Measurements from ENCODE around the gene NPEPL1. TPM values are rescaled to one million over a fixed set of nuclear protein-coding genes. Genes with fewer than 3 reads are reported as not detected.
A peak's percentile ranks its signal among the peaks of the same experiment; 100 is the strongest.
"Not testable (repeated sequence)": the region's sequence is repeated elsewhere in the genome, so short reads cannot be mapped to it uniquely, and the experiment has no call there.

Gene NPEPL1, protein sequence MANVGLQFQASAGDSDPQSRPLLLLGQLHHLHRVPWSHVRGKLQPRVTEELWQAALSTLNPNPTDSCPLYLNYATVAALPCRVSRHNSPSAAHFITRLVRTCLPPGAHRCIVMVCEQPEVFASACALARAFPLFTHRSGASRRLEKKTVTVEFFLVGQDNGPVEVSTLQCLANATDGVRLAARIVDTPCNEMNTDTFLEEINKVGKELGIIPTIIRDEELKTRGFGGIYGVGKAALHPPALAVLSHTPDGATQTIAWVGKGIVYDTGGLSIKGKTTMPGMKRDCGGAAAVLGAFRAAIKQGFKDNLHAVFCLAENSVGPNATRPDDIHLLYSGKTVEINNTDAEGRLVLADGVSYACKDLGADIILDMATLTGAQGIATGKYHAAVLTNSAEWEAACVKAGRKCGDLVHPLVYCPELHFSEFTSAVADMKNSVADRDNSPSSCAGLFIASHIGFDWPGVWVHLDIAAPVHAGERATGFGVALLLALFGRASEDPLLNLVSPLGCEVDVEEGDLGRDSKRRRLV
- total RNA-seq (2014; rRNA removed; shearing (Covaris generic); ENCODE audit: low replicate concordance), result 44.7 and 46.2 TPM in 2 replicates

DNA sequence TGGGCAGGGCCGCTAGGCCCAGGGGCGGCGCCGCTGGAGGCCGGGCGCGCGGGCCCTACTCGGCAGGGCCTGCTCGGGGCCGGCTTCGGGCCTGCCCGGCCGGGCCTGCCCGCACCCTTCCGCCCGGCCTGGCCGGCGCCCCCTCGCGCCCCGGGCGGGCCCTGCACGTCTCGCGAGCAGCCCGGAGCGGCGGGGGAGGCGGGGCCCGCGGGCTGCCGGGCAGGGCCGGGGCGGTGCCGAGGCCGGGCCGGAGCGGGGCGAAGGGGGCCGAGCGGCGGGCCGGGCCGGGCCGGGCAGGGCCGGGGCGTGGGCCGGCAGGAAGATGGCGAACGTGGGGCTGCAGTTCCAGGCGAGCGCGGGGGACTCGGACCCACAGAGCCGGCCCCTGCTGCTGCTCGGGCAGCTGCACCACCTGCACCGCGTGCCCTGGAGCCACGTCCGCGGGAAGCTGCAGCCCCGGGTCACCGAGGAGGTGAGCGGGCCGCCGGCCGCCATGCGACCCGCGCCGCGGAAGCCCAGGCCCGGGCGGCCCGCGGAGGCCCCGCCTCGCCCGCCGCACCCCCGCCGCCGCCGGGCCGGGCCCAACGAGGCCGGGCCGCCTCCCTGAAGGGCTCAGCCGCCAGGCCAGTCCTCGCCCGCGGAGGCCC, at the start of gene NPEPL1:
Gene NPEPL1, plus strand, starts transcription at position 222 of the 647 bp plus-strand sequence. Its CDS starts 101 bp downstream, at position 323.
- DNase-seq, result peak; percentile 88

DNA sequence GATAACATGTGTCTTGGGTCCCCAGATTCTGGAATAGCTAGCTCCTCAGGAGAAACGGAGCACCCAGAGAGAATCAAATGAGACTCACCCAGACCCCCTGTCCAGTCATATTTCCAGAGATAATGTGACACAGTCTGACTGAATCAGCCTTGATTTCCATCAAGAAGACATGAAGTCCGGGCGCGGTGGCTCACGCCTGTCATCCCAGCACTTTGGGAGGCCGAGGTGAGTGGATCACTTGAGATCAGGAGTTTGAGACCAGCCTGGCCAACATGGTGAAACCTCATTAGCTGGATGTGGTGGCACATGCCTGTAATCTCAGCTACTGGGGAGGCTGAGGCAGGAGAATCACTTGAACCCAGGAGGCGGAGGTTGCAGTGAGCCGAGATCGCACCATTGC, 49.7 kb upstream of the NPEPL1 start:
- H3K4me3 ChIP-seq, DNase-seq, H3K9me3 ChIP-seq, H3K36me3 ChIP-seq, H3K27me3 ChIP-seq: not testable (repeated sequence)

More for the DNA sequence above, at the start of gene NPEPL1:
- Histone ChIP-seq H3K9me3 (peaks cover 4% of the 10 kb centered on the region; the same call in 1 of the 2 replicates), H3K4me3 (peak within 1 kb of the TSS; percentile 46), H3K27me3 (no peaks in the 10 kb centered on the region), H3K36me3 (peaks cover 19% of the 10 kb centered on the region)

DNA sequence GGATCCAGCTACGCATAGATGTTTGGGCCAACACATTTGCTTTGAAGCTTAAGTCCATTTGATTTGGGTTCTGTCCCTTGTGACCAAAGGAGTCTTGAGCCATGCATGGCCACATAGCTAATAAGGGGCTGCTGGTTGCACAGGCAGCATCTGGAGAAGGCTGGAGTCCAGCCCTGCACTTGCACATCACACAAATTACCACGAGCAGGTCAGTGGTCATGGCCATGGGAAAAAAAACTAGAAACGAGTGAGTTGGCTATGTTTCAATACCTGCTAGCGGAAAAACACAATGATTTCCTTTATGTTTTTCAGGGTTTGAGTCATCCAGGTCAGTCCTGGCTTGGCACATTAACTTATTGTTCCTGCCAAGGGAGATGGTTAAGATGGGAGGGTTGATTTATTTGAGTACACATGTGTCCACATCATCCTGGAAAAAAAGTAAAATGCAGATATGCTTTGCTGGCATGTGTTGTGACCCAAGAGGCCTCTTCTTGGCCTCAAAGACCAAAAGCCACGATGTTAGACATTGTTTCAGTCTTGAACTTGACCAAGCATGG, 47.1 kb upstream of the NPEPL1 start:
- no peaks in the 10 kb centered on the region for H3K27me3 ChIP-seq
- DNase-seq, result peak; percentile 25
- no peaks in the 10 kb centered on the region for H3K9me3 ChIP-seq

DNA sequence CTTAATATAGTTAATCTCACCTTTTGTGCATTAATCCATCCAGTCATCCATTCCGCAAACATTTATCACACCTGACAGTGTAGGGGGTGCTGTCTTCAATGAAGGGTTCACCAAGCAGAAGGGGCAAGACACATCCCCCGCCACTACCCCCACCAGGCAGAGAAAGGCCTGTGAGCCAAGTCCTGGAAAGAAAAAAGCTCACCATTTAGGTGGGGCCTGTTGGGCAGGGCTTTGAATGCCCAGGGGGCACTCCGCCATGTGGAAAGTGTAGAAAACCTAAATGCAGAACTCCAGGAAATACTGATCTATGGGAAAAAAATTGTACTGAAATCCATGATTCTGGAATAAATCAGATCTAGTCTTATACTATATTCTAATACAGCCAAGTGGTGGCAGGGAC, 46.3 kb upstream of the NPEPL1 start:
- Histone ChIP-seq H3K4me3 (no peak overlapping the region), H3K9me3 (no peaks in the 10 kb centered on the region), H3K27me3 (no peaks in the 10 kb centered on the region), H3K36me3 (peaks cover 2% of the 10 kb centered on the region; the same call in 1 of the 2 replicates)
- DNase-seq, result no peak

More for the DNA sequence above, 47.1 kb upstream of the NPEPL1 start:
- Histone ChIP-seq H3K4me3 (no peak overlapping the region), H3K36me3 (no peaks in the 10 kb centered on the region)

DNA sequence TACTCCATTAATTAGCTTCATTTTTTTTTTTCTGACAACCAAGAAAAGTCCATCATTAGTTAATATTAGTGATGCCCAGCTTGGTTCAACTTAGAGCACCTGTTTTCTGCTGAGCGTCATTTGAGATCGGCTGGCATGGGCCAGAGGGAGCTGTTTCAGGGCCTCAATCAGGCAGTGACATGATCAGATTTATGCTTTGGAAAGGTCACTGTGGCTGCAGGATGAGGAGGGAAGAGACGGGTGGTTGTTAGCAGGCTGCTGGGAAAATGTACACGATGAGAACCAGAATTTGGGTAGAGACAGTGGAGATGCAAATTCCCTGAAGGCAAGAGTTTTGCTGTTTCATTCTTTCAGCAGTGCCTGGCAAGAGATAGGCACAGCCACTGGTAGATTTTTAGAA, 45.9 kb upstream of the NPEPL1 start:
- no peak overlapping the region for H3K4me3 ChIP-seq
- H3K36me3 ChIP-seq, result peaks cover 6% of the 10 kb centered on the region
- no peaks in the 10 kb centered on the region for H3K27me3 ChIP-seq
- H3K9me3 ChIP-seq, result no peaks in the 10 kb centered on the region
- no peak for DNase-seq

GRCh38 chr20:58647162-58647795, 45.3 kb upstream of the NPEPL1 start:
- no peak for DNase-seq
- Histone ChIP-seq H3K9me3 (no peaks in the 10 kb centered on the region), H3K27me3 (no peaks in the 10 kb centered on the region), H3K4me3 (no peak overlapping the region), H3K36me3 (peaks cover 8% of the 10 kb centered on the region)

DNA sequence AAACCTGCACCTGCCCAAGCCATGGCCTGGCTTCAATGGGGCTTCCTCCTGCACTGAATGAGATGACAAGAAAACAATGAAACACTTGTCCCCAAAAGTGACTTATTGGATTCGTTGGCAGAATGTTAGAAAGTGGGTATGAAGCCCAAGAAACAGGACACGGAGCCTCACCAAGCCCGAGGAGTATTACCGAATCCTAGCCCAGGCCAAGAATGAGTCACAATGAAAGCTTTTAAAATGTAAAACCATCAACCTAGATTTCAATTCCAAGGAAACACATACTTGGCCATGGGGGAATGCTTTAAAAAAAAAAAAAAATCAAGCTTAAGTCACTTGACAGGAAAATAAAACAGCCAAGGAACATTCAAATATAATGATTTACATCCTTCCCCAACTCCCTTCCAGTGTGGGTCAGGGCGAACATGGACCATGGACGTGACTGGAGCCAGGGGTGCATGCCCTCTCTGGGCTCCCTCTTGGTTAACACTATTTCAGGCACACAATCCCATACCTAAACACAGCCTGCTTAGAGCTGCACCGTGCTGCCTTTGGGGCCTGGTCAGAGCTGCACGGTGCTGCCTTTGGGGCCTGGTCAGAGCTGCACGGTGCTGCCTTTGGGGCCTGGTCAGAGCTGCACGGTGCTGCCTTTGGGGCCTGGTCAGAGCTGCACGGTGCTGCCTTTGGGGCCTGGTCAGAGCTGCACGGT, 44.7 kb upstream of the NPEPL1 start:
- Histone ChIP-seq H3K36me3 (peaks cover 14% of the 10 kb centered on the region), H3K27me3 (no peaks in the 10 kb centered on the region), H3K4me3 (no peak overlapping the region), H3K9me3 (no peaks in the 10 kb centered on the region)
- peak; percentile 59 for DNase-seq

- not testable (repeated sequence) for H3K9me3 ChIP-seq, DNase-seq, H3K27me3 ChIP-seq, H3K4me3 ChIP-seq
- H3K36me3 ChIP-seq, result peaks cover 19% of the 10 kb centered on the region
These were observed 44.1 kb upstream of the NPEPL1 start for GRCh38 chr20:58648502-58648825.

DNA sequence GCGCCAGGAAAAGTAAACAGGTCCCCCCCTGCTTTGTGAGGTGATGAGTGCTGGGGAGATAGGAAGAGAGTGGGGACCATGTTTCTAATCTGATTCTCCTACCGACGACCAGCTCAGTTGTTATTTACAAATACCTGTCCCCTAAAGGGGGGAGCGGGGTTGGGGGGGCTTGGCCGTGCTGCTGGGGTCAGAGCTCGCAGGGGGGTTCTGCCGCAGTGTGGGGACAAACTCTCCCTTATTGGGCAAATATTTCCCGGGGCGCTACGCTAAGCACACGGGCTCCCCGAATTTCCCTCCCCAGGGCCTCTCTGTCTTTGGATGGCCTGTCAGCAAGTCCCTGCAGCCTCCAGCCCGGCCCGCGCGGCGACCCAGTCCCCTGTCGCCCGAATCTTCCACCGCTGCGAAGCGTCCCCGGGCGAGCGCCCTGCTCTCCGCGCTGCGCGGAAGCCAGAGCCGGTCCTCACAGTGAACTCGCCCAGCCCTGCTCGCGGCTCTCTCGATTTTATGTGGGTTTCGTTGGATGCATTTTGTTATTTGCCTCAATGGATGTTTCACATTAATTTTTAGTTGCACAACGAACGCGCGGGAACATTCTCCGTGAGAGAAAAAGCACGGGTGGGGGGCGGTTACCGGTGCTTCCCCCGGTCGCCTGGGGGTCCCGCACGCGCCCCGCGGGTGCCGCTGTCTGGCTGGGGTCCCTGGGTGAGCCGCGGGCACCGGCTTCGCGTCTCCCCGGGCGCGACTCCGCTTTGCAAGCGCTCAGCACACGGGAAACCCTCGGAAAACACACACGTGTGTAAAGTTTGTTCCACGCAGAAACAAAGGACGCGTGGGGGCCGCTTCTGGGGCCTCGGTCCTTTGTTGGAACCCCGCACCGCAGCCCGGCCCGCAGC, 43.1 kb upstream of the NPEPL1 start:
- no peaks in the 10 kb centered on the region for H3K27me3 ChIP-seq
- H3K36me3 ChIP-seq, result peaks cover 21% of the 10 kb centered on the region
- no peak overlapping the region for H3K4me3 ChIP-seq
- no peaks in the 10 kb centered on the region for H3K9me3 ChIP-seq
- no peak for DNase-seq

GRCh38 chr20:58650181-58650775, 42.3 kb upstream of the NPEPL1 start:
- Histone ChIP-seq H3K27me3 (no peaks in the 10 kb centered on the region), H3K4me3 (peak overlapping the region; percentile 87), H3K9me3 (no peaks in the 10 kb centered on the region), H3K36me3 (peaks cover 28% of the 10 kb centered on the region)
- no peak for DNase-seq

DNA sequence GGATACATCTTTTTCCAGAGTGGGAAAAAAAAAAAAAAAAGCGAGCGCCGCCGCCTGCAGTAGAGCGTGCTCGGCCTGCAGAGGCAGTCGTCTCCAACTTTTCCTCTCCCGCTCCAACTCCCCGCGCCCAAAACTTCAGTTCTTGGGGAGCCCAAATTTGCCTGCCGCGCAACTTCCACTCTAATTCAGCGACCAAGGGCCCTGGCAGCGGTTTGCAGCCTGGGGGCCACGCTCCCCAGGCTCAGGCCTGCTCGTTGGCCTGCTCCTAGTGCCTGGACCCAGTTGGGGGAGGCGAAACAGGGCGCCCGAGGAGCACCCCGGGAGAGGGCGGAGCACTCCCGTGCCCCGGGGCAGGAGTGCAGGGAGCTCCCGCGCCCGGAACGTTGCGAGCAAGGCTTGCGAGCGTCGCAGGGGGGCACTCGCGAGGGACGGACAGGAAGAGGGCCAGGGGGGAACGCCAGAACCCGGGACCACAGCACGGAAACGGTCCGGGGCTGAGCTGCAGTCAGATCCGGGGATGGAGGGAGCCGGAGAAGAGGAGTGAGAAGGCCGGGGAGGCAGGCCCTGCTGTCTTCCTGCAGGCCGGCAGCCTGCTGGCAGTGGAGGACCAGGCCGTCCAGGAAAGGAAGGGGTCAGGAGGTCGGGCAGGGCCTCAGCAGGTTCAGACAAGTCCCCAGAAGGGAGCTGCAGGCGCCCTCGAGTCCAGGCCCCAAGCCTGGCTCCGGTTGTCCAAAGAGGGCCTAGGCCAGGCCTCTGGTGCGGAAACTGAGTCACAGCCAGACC, 41.6 kb upstream of the NPEPL1 start, which contains the start of gene STX16:
Gene STX16, plus strand, starts transcription at position 508 of the 783 bp plus-strand sequence. CDS start 724 bp downstream, outside the sequence.
- H3K4me3 ChIP-seq, result peak within 1 kb of the TSS; percentile 87
- no peaks in the 10 kb centered on the region for H3K27me3 ChIP-seq
- H3K9me3 ChIP-seq, result no peaks in the 10 kb centered on the region
- DNase-seq, result peak; percentile 94
- peaks cover 35% of the 10 kb centered on the region for H3K36me3 ChIP-seq

GRCh38 chr20:58651559-58651945, 41.0 kb upstream of the NPEPL1 start:
- Histone ChIP-seq H3K4me3 (peak overlapping the region; percentile 87), H3K27me3 (no peaks in the 10 kb centered on the region), H3K9me3 (no peaks in the 10 kb centered on the region), H3K36me3 (peaks cover 37% of the 10 kb centered on the region)
- DNase-seq, result no peak

- H3K27me3 ChIP-seq, result no peaks in the 10 kb centered on the region
- peak; percentile 55 for DNase-seq
- peak overlapping the region; percentile 87 for H3K4me3 ChIP-seq
- H3K36me3 ChIP-seq, result peaks cover 39% of the 10 kb centered on the region
- no peaks in the 10 kb centered on the region for H3K9me3 ChIP-seq
These were observed 40.5 kb upstream of the NPEPL1 start for GRCh38 chr20:58651946-58652605.
